HepG2 (cell line): ENCODE measurements around the gene MYO5A. TPM values are rescaled to one million over a fixed set of nuclear protein-coding genes. Genes with fewer than 3 reads are reported as not detected.

Source experiments
- ATAC-seq: fragments of 200-7000 bp; cut with Tn5 transposase; 3 replicates; pipeline ENCODE4 v1.9.1; 2020; ENCODE audit warnings: mild to moderate bottlenecking, moderate library complexity
- BruUV-seq: library from RNA; stranded (reverse); fragments of 400-500 nt; replicated peaks from 2 replicates; lab custom pipeline; 2021; lab: Mats Ljungman, UMichigan
- CTCF ChIA-PET: fragments of 300-600 bp; formaldehyde crosslinking; extraction: SDS; loops from one replicate; lab custom pipeline; 2021; ENCODE audit warnings: low total read pairs, inconsistent platforms, low intra/inter-chr PET ratio; lab: Yijun Ruan, JAX
- POLR2A ChIA-PET: fragments of 350-600 bp; sonication (Branson Sonifier 250); formaldehyde crosslinking; loops from one replicate; lab custom pipeline; 2020; ENCODE audit warnings: antibody characterized with exemption, inconsistent platforms; lab: Yijun Ruan, JAX
- DNase-seq: peaks from one replicate; pipeline ENCODE4 v3.0.0-alpha.2; 2015; ENCODE audit warnings: low spot score
- FAIRE-seq: peaks from 3 replicates; lab custom pipeline; 2011; peaks lifted over from hg19 to GRCh38; lab: Jason Lieb, UNC
- H2AFZ ChIP-seq: one replicate; pipeline ENCODE4 v1.6.1; 2011; ENCODE audit warnings: low read length, inconsistent platforms
- H3K27ac ChIP-seq: fragments of 300-600 bp; 3 replicates; pipeline ENCODE4 v1.8.0; 2011; ENCODE audit warnings: mixed run types, mild to moderate bottlenecking, mixed read lengths, low read length, inconsistent platforms; ENCODE audit not compliant: insufficient read depth; ENCODE audit errors: extremely low read length
- H3K27me3 ChIP-seq, 2 experiments: fragments of 200-600 bp in 1 of 2; 2 replicates in 1 of 2; 3 replicates in 1 of 2; pipeline versions ENCODE4 v1.6.0 to v1.8.0; 2011; ENCODE audit warnings: low read length in 2 of 2, mild to moderate bottlenecking in 2 of 2, moderate library complexity in 2 of 2, inconsistent platforms in 1 of 2; ENCODE audit not compliant: insufficient read depth in 2 of 2, control insufficient read depth in 1 of 2
- H3K36me3 ChIP-seq, 2 experiments: fragments of 200-600 bp in 1 of 2; replicated peaks in 1 of 2; 2 replicates in 1 of 2; 3 replicates in 1 of 2; pipeline versions ENCODE4 v1.5.1 to v1.8.0; 2011; ENCODE audit warnings: low read length in 2 of 2, inconsistent platforms in 1 of 2; ENCODE audit not compliant: insufficient read depth in 2 of 2, control insufficient read depth in 1 of 2
- H3K4me1 ChIP-seq: 2 replicates; pipeline ENCODE4 v1.5.1; 2012; ENCODE audit warnings: low read length, inconsistent platforms; ENCODE audit not compliant: insufficient read depth
- H3K4me2 ChIP-seq: 2 replicates; pipeline ENCODE4 v1.6.0; 2011; ENCODE audit warnings: low read depth, low read length, inconsistent platforms
- H3K4me3 ChIP-seq, 3 experiments: fragments of 200-600 bp in 1 of 3; sonication (generic), shearing (Covaris generic) in 1 of 3; replicated peaks in 1 of 3; 2 replicates each; pipeline ENCODE4 v1.5.1; 2011 to 2016; ENCODE audit warnings: low read length in 3 of 3, inconsistent platforms in 2 of 3, low read depth in 2 of 3, mild to moderate bottlenecking in 2 of 3, control low read depth in 1 of 3, mixed read lengths in 1 of 3; ENCODE audit not compliant: insufficient read depth in 1 of 3
- H3K79me2 ChIP-seq: one replicate; pipeline ENCODE4 v1.6.1; 2011; ENCODE audit warnings: low read length, inconsistent platforms; ENCODE audit not compliant: insufficient read depth
- H3K9ac ChIP-seq: 2 replicates; pipeline ENCODE4 v1.6.0; 2011; ENCODE audit warnings: mild to moderate bottlenecking, low read depth, low read length, inconsistent platforms; ENCODE audit not compliant: insufficient read depth
- H3K9me3 ChIP-seq: 2 replicates; pipeline ENCODE4 v1.5.1; 2012; ENCODE audit warnings: mild to moderate bottlenecking, low read length
- H4K20me1 ChIP-seq: 2 replicates; pipeline ENCODE4 v1.6.0; 2011; ENCODE audit warnings: inconsistent platforms, mild to moderate bottlenecking, low read length, moderate library complexity; ENCODE audit not compliant: insufficient read depth
- CAMTA2 ChIP-seq: sonication (generic); formaldehyde crosslinking; IDR thresholded peaks from 2 replicates; pipeline ENCODE4 v1.4.0; 2020; ENCODE audit warnings: mild to moderate bottlenecking, missing genetic modification reagents, borderline replicate concordance
- GATAD2A ChIP-seq: IDR thresholded peaks from 2 replicates; pipeline ENCODE4 v1.6.1; 2016
- HIC2 ChIP-seq: sonication (generic); formaldehyde crosslinking; IDR thresholded peaks from 2 replicates; pipeline ENCODE4 v1.9.0; 2022; ENCODE audit warnings: low read depth, missing genetic modification reagents
- IKZF4 ChIP-seq: sonication (generic); formaldehyde crosslinking; IDR thresholded peaks from 2 replicates; pipeline ENCODE4 v1.5.1; 2020; ENCODE audit warnings: borderline replicate concordance, mild to moderate bottlenecking, low read depth, missing genetic modification reagents; ENCODE audit errors: not compliant biosample characterization
- JDP2 ChIP-seq: sonication (generic); formaldehyde crosslinking; IDR thresholded peaks from 2 replicates; pipeline ENCODE4 v1.8.1; 2022; ENCODE audit warnings: missing genetic modification reagents, borderline replicate concordance
- MTA1 ChIP-seq: sonication (generic); formaldehyde crosslinking; IDR thresholded peaks from 2 replicates; pipeline ENCODE4 v1.4.0; 2020; ENCODE audit warnings: missing genetic modification reagents, mild to moderate bottlenecking, borderline replicate concordance
- MYC ChIP-seq: sonication (generic); formaldehyde crosslinking; IDR thresholded peaks from 2 replicates; pipeline ENCODE4 v1.9.0; 2021; ENCODE audit warnings: missing genetic modification reagents, borderline replicate concordance
- PCBP2 ChIP-seq: fragments of 200-400 bp; formaldehyde crosslinking; optimal IDR thresholded peaks from 2 replicates; pipeline ENCODE3; 2018; ENCODE audit warnings: low read length, low read depth; ENCODE audit not compliant: poor library complexity, severe bottlenecking
- RARG ChIP-seq: sonication (generic); formaldehyde crosslinking; IDR thresholded peaks from 2 replicates; pipeline ENCODE4 v1.4.0; 2020; ENCODE audit warnings: low read depth, mild to moderate bottlenecking, missing genetic modification reagents
- RBM39 ChIP-seq: fragments of 200-400 bp; formaldehyde crosslinking; IDR thresholded peaks from one replicate; pipeline ENCODE4 v1.6.1; 2018; ENCODE audit warnings: antibody characterized with exemption, mild to moderate bottlenecking, low read depth, low read length; ENCODE audit not compliant: poor library complexity, severe bottlenecking
- SOX6 ChIP-seq, 2 experiments: fragments of 450-650 bp in 1 of 2; sonication (generic) in 1 of 2; formaldehyde crosslinking in 1 of 2; IDR thresholded peaks; 2 replicates each; pipeline versions ENCODE4 v1.4.0 to v1.6.1; 2017 to 2020; ENCODE audit warnings: antibody characterized with exemption in 1 of 2, mild to moderate bottlenecking in 1 of 2, missing genetic modification reagents in 1 of 2
- TSC22D2 ChIP-seq: sonication (generic); formaldehyde crosslinking; IDR thresholded peaks from 2 replicates; pipeline ENCODE4 v1.5.1; 2020; ENCODE audit warnings: missing genetic modification reagents, mild to moderate bottlenecking, borderline replicate concordance
- ZBTB3 ChIP-seq: sonication (generic); formaldehyde crosslinking; IDR thresholded peaks from 2 replicates; pipeline ENCODE4 v1.4.0; 2020; ENCODE audit warnings: low read depth, mild to moderate bottlenecking, moderate library complexity, missing genetic modification reagents, borderline replicate concordance
- ZNF407 ChIP-seq: sonication (generic); formaldehyde crosslinking; IDR thresholded peaks from one replicate; pipeline ENCODE4 v1.5.1; 2020; ENCODE audit warnings: mild to moderate bottlenecking, missing genetic modification reagents; ENCODE audit errors: not compliant biosample characterization
- in situ Hi-C: cut with HindIII; loops from 2 replicates; pipeline ENCODE4 v1.10.0; 2017; ENCODE audit warnings: low pct_unique_long_range_greater_than_20kb; ENCODE audit not compliant: extremely low pct_ligation_motif_present
- intact Hi-C: fragments of 100-400 bp; cut with micrococcal nuclease; formaldehyde crosslinking; loops from one replicate; pipeline ENCODE4 v1.10.0; 2022; ENCODE audit not compliant: unreplicated experiment
- polyA plus RNA-seq, 8 experiments: library from polyadenylated mRNA; depleted of rRNA in 3 of 8; stranded (reverse) in 7 of 8; unstranded in 1 of 8; fragments of >200 nt; fragmentation: Illumina TruSeq in 4 of 8; extraction: Trizol in 4 of 8; gene quantifications; 2 replicates each; pipeline versions ENCODE4 v1.2.1 to v1.2.3, GENCODE V29; 2011 to 2016; ENCODE audit warnings: low read depth in 4 of 8, missing spikeins in 1 of 8, mixed read lengths in 1 of 8; ENCODE audit not compliant: insufficient read depth in 1 of 8
- total RNA-seq, 5 experiments: library from RNA; depleted of rRNA; stranded (reverse); fragments of >200 nt; fragmentation: Illumina TruSeq; extraction: Trizol; gene quantifications; 2 replicates each; pipeline ENCODE4 v1.2.3, GENCODE V29; 2016; ENCODE audit warnings: low read depth in 1 of 5
- TF ChIP-seq, protein P1 (sequence below): sonication (generic); formaldehyde crosslinking; IDR thresholded peaks from 2 replicates; pipeline ENCODE4 v1.4.0; 2020; ENCODE audit warnings: missing genetic modification reagents

The MYO5A gene
- total and polyA plus RNA-seq, 2 of the 13 experiments (the other 11 are each of a cell fraction or from before 2014, with no cell fraction given) = 2.8 to 4.8 TPM

DNA sequence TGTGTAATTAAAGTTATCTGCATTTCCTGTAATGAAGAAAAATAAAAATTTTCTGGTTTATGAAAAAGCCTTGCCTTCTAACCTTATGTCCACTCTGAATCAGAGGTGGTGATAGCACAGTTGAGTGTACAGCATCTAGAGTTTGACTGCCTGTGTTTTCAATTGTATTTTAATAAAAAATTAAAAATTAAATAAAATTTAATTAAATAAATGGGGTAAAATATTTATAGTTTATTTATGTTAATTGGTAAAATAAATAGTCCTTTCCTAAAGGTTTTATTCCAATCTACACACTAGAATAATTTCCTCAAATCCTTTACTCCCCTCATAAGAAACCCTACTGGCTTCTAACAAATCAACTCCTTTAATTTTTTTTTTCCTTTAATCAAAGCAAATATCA, 121.3 kb downstream of the MYO5A start:
- Histone ChIP-seq H3K4me3 (no peak overlapping the region), H4K20me1 (no peaks in the 10 kb centered on the region), H3K27ac (no peak overlapping the region), H2AFZ (no peak overlapping the region), H3K36me3 (no peaks in the 10 kb centered on the region), H3K9me3 (no peaks in the 10 kb centered on the region), H3K79me2 (no peaks in the 10 kb centered on the region), H3K27me3 (no peaks in the 10 kb centered on the region), H3K9ac (no peak overlapping the region), H3K4me2 (no peak overlapping the region), H3K4me1 (no peaks in the 10 kb centered on the region)
- intact Hi-C loops = no loop called here
- ChIA-PET CTCF (no interaction called here), POLR2A (no interaction called here)
- in situ Hi-C loops = no loop called here
- no peak for ATAC-seq
- no peak for FAIRE-seq
- no peak for DNase-seq
- no TSS peak for BruUV-seq
- TF ChIP-seq, protein P1, sequence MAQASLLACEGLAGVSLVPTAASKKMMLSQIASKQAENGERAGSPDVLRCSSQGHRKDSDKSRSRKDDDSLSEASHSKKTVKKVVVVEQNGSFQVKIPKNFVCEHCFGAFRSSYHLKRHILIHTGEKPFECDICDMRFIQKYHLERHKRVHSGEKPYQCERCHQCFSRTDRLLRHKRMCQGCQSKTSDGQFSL = no peak
- TF ChIP-seq PCBP2 = no peak
- no peak for TF ChIP-seq IKZF4 (CRISPR knock-in tag)
- TF ChIP-seq MYC (CRISPR knock-in tag) = no peak
- TF ChIP-seq MTA1 (CRISPR knock-in tag) = no peak
- no peak for TF ChIP-seq CAMTA2
- no peak for TF ChIP-seq JDP2 (CRISPR knock-in tag)
- no peak for TF ChIP-seq ZNF407 (CRISPR knock-in tag)
- TF ChIP-seq RBM39 = no peak
- TF ChIP-seq SOX6 (IDR thresholded peaks at IDR 0.05) = no peak
- TF ChIP-seq SOX6 (CRISPR knock-in tag; IDR thresholded peaks at IDR 0.05) = no peak
- no peak for TF ChIP-seq ZBTB3
- TF ChIP-seq TSC22D2 = no peak
- no peak for TF ChIP-seq HIC2 (CRISPR knock-in tag)
- no peak for TF ChIP-seq GATAD2A
- no peak for TF ChIP-seq RARG (CRISPR knock-in tag)
